DOHH2 (cell line): ENCODE data around the gene CLASP1.
"Not testable (repeated sequence)": the region's sequence is repeated elsewhere in the genome, so short reads cannot be mapped to it uniquely, and the experiment has no call there.

Experiments
- H3F3A ChIP-seq: fragments of 200-600 bp; sonication (generic), shearing (Covaris generic); 2 replicates; pipeline ENCODE4 v1.6.0; 2016; ENCODE audit warnings: antibody characterized with exemption, mild to moderate bottlenecking; ENCODE audit not compliant: control insufficient read depth, insufficient read depth
- H3K27ac ChIP-seq: fragments of 200-600 bp; sonication (generic); 2 replicates; pipeline ENCODE4 v1.5.1; 2014; ENCODE audit warnings: low read depth, mild to moderate bottlenecking, low read length, moderate library complexity
- H3K27me3 ChIP-seq: fragments of 200-600 bp; sonication (generic); 2 replicates; pipeline ENCODE4 v1.6.1; 2014; ENCODE audit warnings: mild to moderate bottlenecking, low read length, mixed read lengths; ENCODE audit not compliant: control insufficient read depth
- H3K36me3 ChIP-seq: fragments of 200-600 bp; sonication (generic); 2 replicates; pipeline ENCODE4 v1.6.1; 2014; ENCODE audit warnings: mild to moderate bottlenecking, low read length, moderate library complexity, mixed read lengths; ENCODE audit not compliant: control insufficient read depth
- H3K4me1 ChIP-seq: fragments of 200-600 bp; sonication (generic); 2 replicates; pipeline ENCODE4 v1.6.1; 2014; ENCODE audit warnings: mild to moderate bottlenecking, low read length, mixed read lengths; ENCODE audit not compliant: control insufficient read depth
- H3K4me2 ChIP-seq: fragments of 200-600 bp; sonication (generic); 2 replicates; pipeline ENCODE4 v1.6.0; 2014; ENCODE audit warnings: mild to moderate bottlenecking, low read length, moderate library complexity
- H3K4me3 ChIP-seq: fragments of 200-600 bp; sonication (generic); 2 replicates; pipeline ENCODE4 v1.5.1; 2014; ENCODE audit warnings: mild to moderate bottlenecking, low read length, mixed read lengths
- H3K79me2 ChIP-seq: fragments of 200-600 bp; sonication (generic); 2 replicates; pipeline ENCODE4 v1.6.1; 2014; ENCODE audit warnings: mild to moderate bottlenecking, low read length, mixed read lengths; ENCODE audit not compliant: control insufficient read depth
- H3K9me2 ChIP-seq: fragments of 200-600 bp; sonication (generic); replicated peaks from 2 replicates; pipeline ENCODE4 v1.6.1; 2014; ENCODE audit warnings: mild to moderate bottlenecking, low read length, mixed read lengths; ENCODE audit not compliant: control insufficient read depth
- H3K9me3 ChIP-seq: fragments of 200-600 bp; sonication (generic); 2 replicates; pipeline ENCODE4 v1.6.1; 2014; ENCODE audit warnings: antibody characterized with exemption, low read length, mixed read lengths; ENCODE audit not compliant: control insufficient read depth, insufficient read depth
- H4K20me1 ChIP-seq: fragments of 200-600 bp; sonication (generic); 2 replicates; pipeline ENCODE4 v1.6.0; 2014; ENCODE audit warnings: low read depth, mild to moderate bottlenecking, antibody characterized with exemption, low read length, moderate library complexity; ENCODE audit not compliant: control insufficient read depth, insufficient read depth
- EZH2phosphoT487 ChIP-seq: fragments of 200-600 bp; sonication (generic); IDR thresholded peaks from 2 replicates; pipeline ENCODE4 v1.6.1; 2017; ENCODE audit warnings: borderline replicate concordance, mild to moderate bottlenecking, antibody characterized with exemption, low read length, moderate library complexity, mixed read lengths
- TF ChIP-seq, protein P1 (sequence below): fragments of 200-600 bp; sonication (generic); IDR thresholded peaks from one replicate; pipeline ENCODE4 v1.5.1; 2014; ENCODE audit warnings: antibody characterized with exemption, mild to moderate bottlenecking, low read depth, low read length; ENCODE audit not compliant: poor library complexity, severe bottlenecking

Gene CLASP1

DNA sequence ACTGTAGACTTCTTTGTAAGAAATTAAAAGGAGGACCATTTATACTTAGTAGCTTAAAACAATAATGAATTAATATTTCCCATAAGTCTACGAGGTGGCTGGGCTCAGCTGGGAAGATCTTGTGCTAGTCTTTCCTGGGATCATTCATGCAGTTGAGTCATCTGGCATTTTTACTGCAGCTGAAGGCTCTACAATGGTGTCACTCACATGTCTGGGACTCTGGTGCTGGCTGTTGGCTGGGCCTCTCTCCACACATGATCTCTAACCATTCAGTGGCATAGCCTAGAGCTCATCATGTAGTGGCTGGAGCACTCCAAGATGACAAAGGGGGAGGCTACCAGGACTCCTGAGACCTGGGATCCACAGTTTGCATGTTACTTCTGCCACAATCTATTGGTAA is 35.5 kb downstream of the CLASP1 start:
- H3K27me3 ChIP-seq: no peaks in the 10 kb centered on the region
- peaks cover 68% of the 10 kb centered on the region for H3K79me2 ChIP-seq
- H3K27ac ChIP-seq: no peak overlapping the region
- no peaks in the 10 kb centered on the region for H4K20me1 ChIP-seq
- peaks cover 52% of the 10 kb centered on the region for H3F3A ChIP-seq
- H3K36me3 ChIP-seq: peaks cover 40% of the 10 kb centered on the region
- no peak overlapping the region; the same call in 1 of the 2 replicates for H3K4me3 ChIP-seq
- peaks cover 44% of the 10 kb centered on the region for H3K9me3 ChIP-seq
- H3K4me2 ChIP-seq: no peak overlapping the region
- TF ChIP-seq EZH2phosphoT487: no peak
- TF ChIP-seq, protein P1, sequence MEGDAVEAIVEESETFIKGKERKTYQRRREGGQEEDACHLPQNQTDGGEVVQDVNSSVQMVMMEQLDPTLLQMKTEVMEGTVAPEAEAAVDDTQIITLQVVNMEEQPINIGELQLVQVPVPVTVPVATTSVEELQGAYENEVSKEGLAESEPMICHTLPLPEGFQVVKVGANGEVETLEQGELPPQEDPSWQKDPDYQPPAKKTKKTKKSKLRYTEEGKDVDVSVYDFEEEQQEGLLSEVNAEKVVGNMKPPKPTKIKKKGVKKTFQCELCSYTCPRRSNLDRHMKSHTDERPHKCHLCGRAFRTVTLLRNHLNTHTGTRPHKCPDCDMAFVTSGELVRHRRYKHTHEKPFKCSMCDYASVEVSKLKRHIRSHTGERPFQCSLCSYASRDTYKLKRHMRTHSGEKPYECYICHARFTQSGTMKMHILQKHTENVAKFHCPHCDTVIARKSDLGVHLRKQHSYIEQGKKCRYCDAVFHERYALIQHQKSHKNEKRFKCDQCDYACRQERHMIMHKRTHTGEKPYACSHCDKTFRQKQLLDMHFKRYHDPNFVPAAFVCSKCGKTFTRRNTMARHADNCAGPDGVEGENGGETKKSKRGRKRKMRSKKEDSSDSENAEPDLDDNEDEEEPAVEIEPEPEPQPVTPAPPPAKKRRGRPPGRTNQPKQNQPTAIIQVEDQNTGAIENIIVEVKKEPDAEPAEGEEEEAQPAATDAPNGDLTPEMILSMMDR: no peak
- no peaks in the 10 kb centered on the region for H3K9me2 ChIP-seq
- H3K4me1 ChIP-seq: peaks cover 52% of the 10 kb centered on the region

DNA sequence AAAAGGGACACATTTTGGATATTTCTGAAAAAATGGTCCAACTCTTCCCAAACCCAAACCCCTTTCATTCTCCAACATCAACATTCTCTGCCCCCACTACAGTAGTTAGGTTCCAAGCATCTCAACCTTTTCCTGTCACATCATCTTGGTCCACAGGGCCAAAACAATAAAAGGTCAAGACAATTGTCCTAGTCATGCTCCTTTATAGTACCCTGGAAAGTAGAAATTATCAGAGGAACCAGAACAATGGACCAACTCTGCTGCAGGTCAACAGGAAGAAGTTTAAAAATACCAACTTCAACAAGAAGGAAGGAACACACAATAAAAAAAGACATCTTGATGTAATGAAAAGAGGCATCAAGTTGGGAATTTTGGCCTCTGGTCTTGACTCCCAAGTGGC is 36.1 kb downstream of the CLASP1 start:
- TF ChIP-seq, protein P1: no peak
- no peak for TF ChIP-seq EZH2phosphoT487
- H3K79me2 ChIP-seq: peaks cover 69% of the 10 kb centered on the region

GRCh38 chr2:121611730-121612705 is 37.2 kb downstream of the CLASP1 start:
- Histone ChIP-seq H3K27ac (peak overlapping the region; percentile 93), H3K4me3 (peak overlapping the region; percentile 67), H3K27me3 (no peaks in the 10 kb centered on the region), H3K4me1 (peaks cover 39% of the 10 kb centered on the region), H3K9me3 (peaks cover 53% of the 10 kb centered on the region), H3K9me2 (no peaks in the 10 kb centered on the region), H3F3A (peaks cover 49% of the 10 kb centered on the region), H4K20me1 (no peaks in the 10 kb centered on the region), H3K79me2 (peaks cover 69% of the 10 kb centered on the region), H3K4me2 (peak overlapping the region; percentile 65), H3K36me3 (peaks cover 43% of the 10 kb centered on the region)
- no peak for TF ChIP-seq EZH2phosphoT487
- TF ChIP-seq, protein P1: no peak

More for the DNA sequence above, 36.1 kb downstream of the CLASP1 start:
- Histone ChIP-seq H3F3A (peaks cover 49% of the 10 kb centered on the region), H3K27ac (peak overlapping the region; percentile 93), H3K4me1 (peaks cover 50% of the 10 kb centered on the region), H4K20me1 (no peaks in the 10 kb centered on the region), H3K9me3 (peaks cover 48% of the 10 kb centered on the region), H3K4me2 (peak overlapping the region; percentile 65), H3K9me2 (no peaks in the 10 kb centered on the region), H3K4me3 (peak overlapping the region; percentile 67), H3K36me3 (peaks cover 43% of the 10 kb centered on the region), H3K27me3 (no peaks in the 10 kb centered on the region)

- peaks cover 69% of the 10 kb centered on the region for H3K79me2 ChIP-seq
- peaks cover 43% of the 10 kb centered on the region for H3K36me3 ChIP-seq
- H3K4me2 ChIP-seq, H3K9me2 ChIP-seq, H4K20me1 ChIP-seq, H3K27me3 ChIP-seq: not testable (repeated sequence)
- peak overlapping the region; percentile 93 for H3K27ac ChIP-seq
- H3K4me3 ChIP-seq: peak overlapping the region; percentile 67
- H3K4me1 ChIP-seq: peaks cover 33% of the 10 kb centered on the region
- peaks cover 53% of the 10 kb centered on the region for H3K9me3 ChIP-seq
- peaks cover 49% of the 10 kb centered on the region for H3F3A ChIP-seq
Measured at GRCh38 chr2:121611048-121611649, 38.1 kb downstream of the CLASP1 start.

DNA sequence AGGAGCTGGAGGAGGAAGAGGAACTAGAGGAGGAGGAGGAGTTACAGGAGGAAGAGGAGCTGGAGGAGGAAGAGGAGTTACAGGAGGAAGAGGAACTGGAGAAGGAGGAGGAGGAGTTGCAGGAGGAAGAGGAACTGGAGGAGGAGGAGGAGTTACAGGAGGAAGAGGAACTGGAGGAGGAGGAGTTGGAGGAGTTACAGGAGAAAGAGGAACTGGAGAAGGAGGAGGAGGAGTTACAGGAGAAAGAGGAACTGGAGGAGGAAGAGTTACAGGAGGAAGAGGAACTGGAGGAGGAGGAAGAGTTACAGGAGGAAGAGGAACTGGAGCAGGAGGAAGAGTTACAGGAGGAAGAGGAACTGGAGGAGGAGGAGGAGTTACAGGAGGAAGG is 38.8 kb downstream of the CLASP1 start:
- peak overlapping the region; percentile 93 for H3K27ac ChIP-seq
- H3K79me2 ChIP-seq: peaks cover 70% of the 10 kb centered on the region

More for the DNA sequence above, 38.8 kb downstream of the CLASP1 start:
- Histone ChIP-seq H3K9me3 (peaks cover 53% of the 10 kb centered on the region), H3K4me1 (peaks cover 33% of the 10 kb centered on the region), H3F3A (peaks cover 49% of the 10 kb centered on the region), H3K4me3 (peak overlapping the region; percentile 14; the same call in 1 of the 2 replicates), H3K36me3 (peaks cover 50% of the 10 kb centered on the region)
- not testable (repeated sequence) for H3K4me2 ChIP-seq, H4K20me1 ChIP-seq, H3K9me2 ChIP-seq, H3K27me3 ChIP-seq
